K562 (cell line): ENCODE data around the gene CCSAP. TPM values are rescaled to one million over a fixed set of nuclear protein-coding genes. Genes with fewer than 3 reads are reported as not detected.

Experiments used
- CREB1 ChIP-seq, 2 experiments: sonication (generic) in 1 of 2; formaldehyde crosslinking in 1 of 2; IDR thresholded peaks; 2 replicates each; pipeline versions ENCODE4 v1.6.1 to v1.8.0; 2012 to 2022; ENCODE audit warnings: inconsistent platforms in 1 of 2, mild to moderate bottlenecking in 1 of 2, missing genetic modification reagents in 1 of 2, moderate library complexity in 1 of 2
- ELF2 ChIP-seq: fragments of 250-450 bp; sonication (Bioruptor Pico); IDR thresholded peaks from 2 replicates; pipeline ENCODE4 v1.5.0; 2021; ENCODE audit warnings: mild to moderate bottlenecking
- ELF4 ChIP-seq: fragments of 450-650 bp; formaldehyde crosslinking; IDR thresholded peaks from 2 replicates; pipeline ENCODE4 v1.4.0; 2022; ENCODE audit warnings: missing genetic modification characterization
- FOXJ2 ChIP-seq: fragments of 200-800 bp; sonication (Bioruptor generic); IDR thresholded peaks from 2 replicates; pipeline ENCODE4 v1.6.1; 2016; ENCODE audit warnings: missing genetic modification characterization, missing compliant biosample characterization
- IRF2 ChIP-seq: sonication (generic); formaldehyde crosslinking; IDR thresholded peaks from 2 replicates; pipeline ENCODE4 v1.8.1; 2022; ENCODE audit warnings: mild to moderate bottlenecking, missing genetic modification reagents
- MLLT1 ChIP-seq, 2 experiments: fragments of 450-650 bp; IDR thresholded peaks; 2 replicates each; pipeline ENCODE4 v1.6.1; 2016
- MYNN ChIP-seq, 2 experiments: sonication (generic); formaldehyde crosslinking in 1 of 2; IDR thresholded peaks; 2 replicates each; pipeline versions ENCODE4 v1.5.0 to v1.6.1; 2016 to 2020; ENCODE audit warnings: antibody characterized with exemption in 1 of 2, missing genetic modification reagents in 1 of 2
- NR4A1 ChIP-seq, 2 experiments: fragments of 250-450 bp in 1 of 2; fragments of 450-650 bp in 1 of 2; sonication (Bioruptor Pico) in 1 of 2; IDR thresholded peaks; 2 replicates each; pipeline versions ENCODE4 v1.4.0 to v1.6.1; 2016 to 2020; ENCODE audit warnings: mild to moderate bottlenecking in 2 of 2, missing compliant biosample characterization in 1 of 2, missing genetic modification characterization in 1 of 2, moderate library complexity in 1 of 2
- PRDM10 ChIP-seq: fragments of 450-650 bp; IDR thresholded peaks from 2 replicates; pipeline ENCODE4 v1.6.1; 2018; ENCODE audit not compliant: partially characterized antibody
- SNIP1 ChIP-seq: fragments of 450-650 bp; IDR thresholded peaks from 2 replicates; pipeline ENCODE4 v1.7.1; 2017; ENCODE audit warnings: low read depth, mild to moderate bottlenecking
- SOX6 ChIP-seq: fragments of 450-650 bp; IDR thresholded peaks from 2 replicates; pipeline ENCODE4 v1.6.1; 2014; ENCODE audit warnings: mild to moderate bottlenecking
- SREBF1 ChIP-seq: fragments of 150-350 bp; IDR thresholded peaks from 2 replicates; pipeline ENCODE4 v1.6.1; 2014; ENCODE audit warnings: antibody characterized with exemption, low read depth, low read length, borderline replicate concordance
- SUPT5H ChIP-seq: fragments of 450-650 bp; IDR thresholded peaks from 2 replicates; pipeline ENCODE4 v1.6.1; 2016
- TCF7L2 ChIP-seq: fragments of 150-350 bp; IDR thresholded peaks from 2 replicates; pipeline ENCODE4 v1.6.1; 2016; ENCODE audit warnings: low read depth, mild to moderate bottlenecking, low read length, moderate library complexity
- ZNF263 ChIP-seq: sonication (generic); formaldehyde crosslinking; IDR thresholded peaks from 2 replicates; pipeline ENCODE4 v1.8.0; 2022; ENCODE audit warnings: mild to moderate bottlenecking, missing genetic modification reagents, borderline replicate concordance
- ZSCAN29 ChIP-seq: fragments of 450-650 bp; IDR thresholded peaks from 2 replicates; pipeline ENCODE4 v1.6.1; 2017
- polyA plus RNA-seq, 8 experiments: library from polyadenylated mRNA; depleted of rRNA in 4 of 8; stranded (reverse) in 5 of 8; unstranded in 3 of 8; fragments of >200 nt; fragmentation: Nextera tagmentation in 2 of 8; fragmentation: Illumina TruSeq in 1 of 8; extraction: Ambion mirVana in 2 of 8; extraction: Trizol in 1 of 8; gene quantifications; 2 replicates each; pipeline versions ENCODE4 v1.2.1 to v1.2.3, GENCODE V29; 2011 to 2014; ENCODE audit warnings: inconsistent platforms in 1 of 8, missing spikeins in 1 of 8
- total RNA-seq, 7 experiments: library from RNA; depleted of rRNA in 6 of 7; stranded (reverse); fragments of >200 nt in 6 of 7; fragmentation: Illumina TruSeq in 2 of 7; extraction: Trizol in 2 of 7; gene quantifications; 2 replicates each; pipeline versions ENCODE4 v1.2.1 to v1.2.3, GENCODE V29; 2011 to 2021; ENCODE audit warnings: low replicate concordance in 1 of 7

The CCSAP gene
- total and polyA plus RNA-seq, 9 of the 15 experiments (the other 6 are each of a cell fraction or from before 2014, with no cell fraction given), result 3.6 to 15.9 (median 9.5) TPM

- no peak for TF ChIP-seq SREBF1
- TF ChIP-seq ZNF263 (CRISPR knock-in tag), result no peak
- TF ChIP-seq SUPT5H, result peak; percentile 81
- no peak for TF ChIP-seq CREB1 (IDR thresholded peaks at IDR 0.05)
- 0 out of 2 replicates have a peak, but pooled peaks have one; percentile 23 for TF ChIP-seq CREB1 (CRISPR knock-in tag; IDR thresholded peaks at IDR 0.05)
- no peak for TF ChIP-seq MYNN (IDR thresholded peaks at IDR 0.05)
- no peak for TF ChIP-seq MYNN (CRISPR knock-in tag; IDR thresholded peaks at IDR 0.05)
- TF ChIP-seq NR4A1 (CRISPR knock-in tag; IDR thresholded peaks at IDR 0.05), result 0 out of 2 replicates have a peak, but pooled peaks have one; percentile 30
- peak; percentile 79; the same call in 1 of the 2 replicates for TF ChIP-seq NR4A1 (tag; IDR thresholded peaks at IDR 0.05)
- TF ChIP-seq FOXJ2 (tag), result no peak
- TF ChIP-seq PRDM10, result peak; percentile 96
- no peak for TF ChIP-seq ZSCAN29
- TF ChIP-seq SNIP1, result 0 out of 2 replicates have a peak, but pooled peaks have one; percentile 40
- TF ChIP-seq TCF7L2, result no peak
- peak; percentile 67; the same call in 1 of the 2 replicates for TF ChIP-seq ELF2 (CRISPR knock-in tag)
- 0 out of 2 replicates have a peak, but pooled peaks have one; percentile 41 for TF ChIP-seq ELF4 (CRISPR knock-in tag)
- TF ChIP-seq IRF2 (CRISPR knock-in tag), result 0 out of 2 replicates have a peak, but pooled peaks have one; percentile 39
- TF ChIP-seq MLLT1 (IDR thresholded peaks at IDR 0.05), result no peak
- peak; percentile 30; the same call in 1 of the 2 replicates for TF ChIP-seq SOX6
Observed at GRCh38 chr1:229342656-229343569, at the start of gene CCSAP (continued).
